UCSD-AML1 (cell line): ENCODE measurements around the gene DDX60.

Experiments
- DNase-seq: peaks from one replicate; lab custom pipeline; 2025; ENCODE audit not compliant: unreplicated experiment; lab: John Stamatoyannopoulos, UW

DDX60 gene

GRCh38 chr4:168208957-168209614 lies 109.5 kb downstream of the DDX60 start:
- no peak for DNase-seq

GRCh38 chr4:168203233-168203911 lies 115.2 kb downstream of the DDX60 start:
- DNase-seq: no peak

- no peak for DNase-seq
These were observed 117.9 kb downstream of the DDX60 start for GRCh38 chr4:168200685-168201084.

- DNase-seq: no peak
These were observed 119.1 kb downstream of the DDX60 start for GRCh38 chr4:168199260-168199957.

GRCh38 chr4:168197926-168198325 lies 120.6 kb downstream of the DDX60 start:
- no peak for DNase-seq

GRCh38 chr4:168188754-168189153 lies 129.8 kb downstream of the DDX60 start:
- no peak for DNase-seq

- DNase-seq: no peak
These were observed 134.6 kb downstream of the DDX60 start for GRCh38 chr4:168183717-168184571.

GRCh38 chr4:168177546-168178149 lies 140.9 kb downstream of the DDX60 start:
- DNase-seq: no peak

- DNase-seq: peak; percentile 19
These were observed 144.2 kb downstream of the DDX60 start for GRCh38 chr4:168174308-168174707.

- no peak for DNase-seq
These were observed 150.8 kb downstream of the DDX60 start for GRCh38 chr4:168167714-168168284.
